Measurements from ENCODE around the gene XIRP1.

GRCh38 chr3:39219702-39220101 lies 27.3 kb upstream of the XIRP1 start:
- no peak for TF ChIP-seq CTCF (conservative IDR thresholded peaks at IDR 0.05 in 1 of 2, IDR thresholded peaks at IDR 0.05 in 1 of 2; ENCODE audit: extremely low read depth in 1 of 2, insufficient read depth in 1 of 2, low read depth in 1 of 2, low read length in 2 of 2)
- TF ChIP-seq EZH2 (IDR thresholded peaks at IDR 0.05; ENCODE audit: borderline replicate concordance, low read length): no peak
